HepG2 (cell line): ENCODE results near the gene ABT1. TPM values are rescaled to one million over a fixed set of nuclear protein-coding genes. Genes with fewer than 3 reads are reported as not detected.

Source experiments
- DMAP1 ChIP-seq: IDR thresholded peaks from 2 replicates; pipeline ENCODE4 v1.6.1; 2016
- DNMT1 ChIP-seq: sonication (generic); formaldehyde crosslinking; IDR thresholded peaks from 2 replicates; pipeline ENCODE4 v1.5.1; 2020; ENCODE audit warnings: mild to moderate bottlenecking, missing genetic modification reagents
- DNMT3B ChIP-seq: conservative IDR thresholded peaks from 2 replicates; pipeline ENCODE4 v1.6.1; 2016; ENCODE audit warnings: missing biosample characterization, control low read depth
- ETV5 ChIP-seq: IDR thresholded peaks from 2 replicates; pipeline ENCODE4 v1.6.1; 2018; ENCODE audit warnings: missing biosample characterization, missing genetic modification reagents, inconsistent platforms, borderline replicate concordance
- GZF1 ChIP-seq: sonication (generic); formaldehyde crosslinking; IDR thresholded peaks from 2 replicates; pipeline ENCODE4 v1.5.1; 2020; ENCODE audit warnings: mild to moderate bottlenecking, missing genetic modification reagents
- JDP2 ChIP-seq: sonication (generic); formaldehyde crosslinking; IDR thresholded peaks from 2 replicates; pipeline ENCODE4 v1.8.1; 2022; ENCODE audit warnings: missing genetic modification reagents, borderline replicate concordance
- KDM4B ChIP-seq: sonication (generic); formaldehyde crosslinking; IDR thresholded peaks from 2 replicates; pipeline ENCODE4 v1.4.0; 2020; ENCODE audit warnings: missing genetic modification reagents
- KMT2A ChIP-seq: sonication (generic); formaldehyde crosslinking; IDR thresholded peaks from 2 replicates; pipeline ENCODE4 v1.4.0; 2020; ENCODE audit warnings: missing genetic modification reagents
- RBM22 ChIP-seq: fragments of 200-400 bp; formaldehyde crosslinking; optimal IDR thresholded peaks from 2 replicates; pipeline ENCODE3; 2017; ENCODE audit warnings: mild to moderate bottlenecking, low read length, moderate library complexity
- REPIN1 ChIP-seq: sonication (generic); formaldehyde crosslinking; IDR thresholded peaks from 2 replicates; pipeline ENCODE4 v1.8.0; 2022; ENCODE audit warnings: missing genetic modification reagents, low read depth, mild to moderate bottlenecking, borderline replicate concordance
- TAF1 ChIP-seq: sonication (generic); formaldehyde crosslinking; IDR thresholded peaks from 2 replicates; pipeline ENCODE4 v1.4.0; 2020; ENCODE audit warnings: missing genetic modification reagents
- TARDBP ChIP-seq: sonication (generic); formaldehyde crosslinking; IDR thresholded peaks from 2 replicates; pipeline ENCODE4 v1.8.0; 2022; ENCODE audit warnings: mild to moderate bottlenecking, missing genetic modification reagents
- ZNF256 ChIP-seq: sonication (generic); formaldehyde crosslinking; conservative IDR thresholded peaks from 2 replicates; pipeline ENCODE4 v1.4.0; 2020; ENCODE audit warnings: missing genetic modification reagents
- ZSCAN25 ChIP-seq: sonication (generic); formaldehyde crosslinking; IDR thresholded peaks from 2 replicates; pipeline ENCODE4 v1.8.0; 2022; ENCODE audit warnings: mild to moderate bottlenecking, missing genetic modification reagents
- polyA plus RNA-seq, 8 experiments: library from polyadenylated mRNA; depleted of rRNA in 3 of 8; stranded (reverse) in 7 of 8; unstranded in 1 of 8; fragments of >200 nt; fragmentation: Illumina TruSeq in 4 of 8; extraction: Trizol in 4 of 8; gene quantifications; 2 replicates each; pipeline versions ENCODE4 v1.2.1 to v1.2.3, GENCODE V29; 2011 to 2016; ENCODE audit warnings: low read depth in 4 of 8, missing spikeins in 1 of 8, mixed read lengths in 1 of 8; ENCODE audit not compliant: insufficient read depth in 1 of 8
- total RNA-seq, 5 experiments: library from RNA; depleted of rRNA; stranded (reverse); fragments of >200 nt; fragmentation: Illumina TruSeq; extraction: Trizol; gene quantifications; 2 replicates each; pipeline ENCODE4 v1.2.3, GENCODE V29; 2016; ENCODE audit warnings: low read depth in 1 of 5
- TF ChIP-seq, protein P1 (sequence below): sonication (generic); formaldehyde crosslinking; IDR thresholded peaks from 2 replicates; pipeline ENCODE4 v1.8.0; 2022; ENCODE audit warnings: missing genetic modification reagents, mild to moderate bottlenecking, moderate library complexity, borderline replicate concordance
- TF ChIP-seq, protein P2 (sequence below): sonication (generic); formaldehyde crosslinking; conservative IDR thresholded peaks from 2 replicates; pipeline ENCODE4 v1.4.0; 2020; ENCODE audit warnings: mild to moderate bottlenecking, missing genetic modification reagents, moderate library complexity
- TF ChIP-seq, protein P3 (sequence below): sonication (generic); formaldehyde crosslinking; IDR thresholded peaks from 2 replicates; pipeline ENCODE4 v1.4.0; 2020; ENCODE audit warnings: missing genetic modification reagents, borderline replicate concordance
- TF ChIP-seq, protein P4 (sequence below): sonication (generic); formaldehyde crosslinking; IDR thresholded peaks from 2 replicates; pipeline ENCODE4 v1.8.0; 2022; ENCODE audit warnings: mild to moderate bottlenecking, missing genetic modification reagents, borderline replicate concordance

Gene ABT1
- total and polyA plus RNA-seq, 2 of the 13 experiments (the other 11 are each of a cell fraction or from before 2014, with no cell fraction given), result 38.4 TPM

DNA sequence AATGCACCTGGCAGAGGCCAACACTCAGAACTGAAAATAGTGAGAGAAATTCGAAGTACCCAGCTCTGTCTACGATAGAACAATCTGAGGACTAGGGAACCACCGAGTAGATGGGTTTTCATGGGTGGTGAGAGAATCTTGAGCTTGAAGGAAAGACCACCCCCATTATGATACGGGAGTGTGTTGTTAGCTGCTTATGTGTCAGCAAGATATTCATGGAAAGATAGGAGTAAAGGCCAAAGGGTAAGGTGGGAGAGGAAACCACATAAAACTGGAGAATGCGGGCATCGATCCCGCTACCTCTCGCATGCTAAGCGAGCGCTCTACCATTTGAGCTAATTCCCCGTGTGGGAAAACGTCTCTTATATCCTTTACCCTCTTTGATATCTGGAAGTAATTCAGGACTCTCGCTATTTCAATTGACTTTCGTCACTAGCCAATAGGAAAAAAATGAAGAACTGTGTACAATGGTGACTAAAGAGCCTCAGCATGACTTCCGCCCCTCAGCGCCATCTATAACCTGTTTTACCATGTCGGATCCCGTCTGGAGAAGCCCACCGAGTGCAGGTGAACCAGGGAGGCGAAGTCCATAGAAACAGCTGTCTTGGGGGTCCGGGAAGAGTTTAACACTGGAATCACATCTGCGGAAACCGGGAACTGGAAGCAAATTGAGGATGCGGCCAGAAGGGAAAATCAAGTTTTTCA is 25.0 kb upstream of the ABT1 start (continued):
- TF ChIP-seq, protein P1, sequence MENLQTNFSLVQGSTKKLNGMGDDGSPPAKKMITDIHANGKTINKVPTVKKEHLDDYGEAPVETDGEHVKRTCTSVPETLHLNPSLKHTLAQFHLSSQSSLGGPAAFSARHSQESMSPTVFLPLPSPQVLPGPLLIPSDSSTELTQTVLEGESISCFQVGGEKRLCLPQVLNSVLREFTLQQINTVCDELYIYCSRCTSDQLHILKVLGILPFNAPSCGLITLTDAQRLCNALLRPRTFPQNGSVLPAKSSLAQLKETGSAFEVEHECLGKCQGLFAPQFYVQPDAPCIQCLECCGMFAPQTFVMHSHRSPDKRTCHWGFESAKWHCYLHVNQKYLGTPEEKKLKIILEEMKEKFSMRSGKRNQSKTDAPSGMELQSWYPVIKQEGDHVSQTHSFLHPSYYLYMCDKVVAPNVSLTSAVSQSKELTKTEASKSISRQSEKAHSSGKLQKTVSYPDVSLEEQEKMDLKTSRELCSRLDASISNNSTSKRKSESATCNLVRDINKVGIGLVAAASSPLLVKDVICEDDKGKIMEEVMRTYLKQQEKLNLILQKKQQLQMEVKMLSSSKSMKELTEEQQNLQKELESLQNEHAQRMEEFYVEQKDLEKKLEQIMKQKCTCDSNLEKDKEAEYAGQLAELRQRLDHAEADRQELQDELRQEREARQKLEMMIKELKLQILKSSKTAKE, result no peak
- TF ChIP-seq, protein P2, sequence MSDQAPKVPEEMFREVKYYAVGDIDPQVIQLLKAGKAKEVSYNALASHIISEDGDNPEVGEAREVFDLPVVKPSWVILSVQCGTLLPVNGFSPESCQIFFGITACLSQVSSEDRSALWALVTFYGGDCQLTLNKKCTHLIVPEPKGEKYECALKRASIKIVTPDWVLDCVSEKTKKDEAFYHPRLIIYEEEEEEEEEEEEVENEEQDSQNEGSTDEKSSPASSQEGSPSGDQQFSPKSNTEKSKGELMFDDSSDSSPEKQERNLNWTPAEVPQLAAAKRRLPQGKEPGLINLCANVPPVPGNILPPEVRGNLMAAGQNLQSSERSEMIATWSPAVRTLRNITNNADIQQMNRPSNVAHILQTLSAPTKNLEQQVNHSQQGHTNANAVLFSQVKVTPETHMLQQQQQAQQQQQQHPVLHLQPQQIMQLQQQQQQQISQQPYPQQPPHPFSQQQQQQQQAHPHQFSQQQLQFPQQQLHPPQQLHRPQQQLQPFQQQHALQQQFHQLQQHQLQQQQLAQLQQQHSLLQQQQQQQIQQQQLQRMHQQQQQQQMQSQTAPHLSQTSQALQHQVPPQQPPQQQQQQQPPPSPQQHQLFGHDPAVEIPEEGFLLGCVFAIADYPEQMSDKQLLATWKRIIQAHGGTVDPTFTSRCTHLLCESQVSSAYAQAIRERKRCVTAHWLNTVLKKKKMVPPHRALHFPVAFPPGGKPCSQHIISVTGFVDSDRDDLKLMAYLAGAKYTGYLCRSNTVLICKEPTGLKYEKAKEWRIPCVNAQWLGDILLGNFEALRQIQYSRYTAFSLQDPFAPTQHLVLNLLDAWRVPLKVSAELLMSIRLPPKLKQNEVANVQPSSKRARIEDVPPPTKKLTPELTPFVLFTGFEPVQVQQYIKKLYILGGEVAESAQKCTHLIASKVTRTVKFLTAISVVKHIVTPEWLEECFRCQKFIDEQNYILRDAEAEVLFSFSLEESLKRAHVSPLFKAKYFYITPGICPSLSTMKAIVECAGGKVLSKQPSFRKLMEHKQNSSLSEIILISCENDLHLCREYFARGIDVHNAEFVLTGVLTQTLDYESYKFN (CRISPR knock-in tag), result peak; percentile 60
- TF ChIP-seq REPIN1 (CRISPR knock-in tag) (peak; percentile 83), DNMT1 (CRISPR knock-in tag) (no peak), ZNF256 (0 out of 2 replicates have a peak, but pooled peaks have one; percentile 23), GZF1 (CRISPR knock-in tag) (0 out of 2 replicates have a peak, but pooled peaks have one; percentile 28), DMAP1 (CRISPR knock-in tag) (peak; percentile 62; the same call in 1 of the 2 replicates), ZSCAN25 (CRISPR knock-in tag) (peak; percentile 57; the same call in 1 of the 2 replicates), ETV5 (peak; percentile 67; the same call in 1 of the 2 replicates), RBM22 (peak; percentile 97), TARDBP (CRISPR knock-in tag) (peak; percentile 71; the same call in 1 of the 2 replicates), TAF1 (CRISPR knock-in tag) (peak; percentile 31; the same call in 1 of the 2 replicates), KMT2A (CRISPR knock-in tag) (peak; percentile 65; the same call in 1 of the 2 replicates), DNMT3B (CRISPR knock-in tag) (peak; percentile 56), KDM4B (CRISPR knock-in tag) (peak; percentile 72; the same call in 1 of the 2 replicates), JDP2 (CRISPR knock-in tag) (no peak)
- TF ChIP-seq, protein P3, sequence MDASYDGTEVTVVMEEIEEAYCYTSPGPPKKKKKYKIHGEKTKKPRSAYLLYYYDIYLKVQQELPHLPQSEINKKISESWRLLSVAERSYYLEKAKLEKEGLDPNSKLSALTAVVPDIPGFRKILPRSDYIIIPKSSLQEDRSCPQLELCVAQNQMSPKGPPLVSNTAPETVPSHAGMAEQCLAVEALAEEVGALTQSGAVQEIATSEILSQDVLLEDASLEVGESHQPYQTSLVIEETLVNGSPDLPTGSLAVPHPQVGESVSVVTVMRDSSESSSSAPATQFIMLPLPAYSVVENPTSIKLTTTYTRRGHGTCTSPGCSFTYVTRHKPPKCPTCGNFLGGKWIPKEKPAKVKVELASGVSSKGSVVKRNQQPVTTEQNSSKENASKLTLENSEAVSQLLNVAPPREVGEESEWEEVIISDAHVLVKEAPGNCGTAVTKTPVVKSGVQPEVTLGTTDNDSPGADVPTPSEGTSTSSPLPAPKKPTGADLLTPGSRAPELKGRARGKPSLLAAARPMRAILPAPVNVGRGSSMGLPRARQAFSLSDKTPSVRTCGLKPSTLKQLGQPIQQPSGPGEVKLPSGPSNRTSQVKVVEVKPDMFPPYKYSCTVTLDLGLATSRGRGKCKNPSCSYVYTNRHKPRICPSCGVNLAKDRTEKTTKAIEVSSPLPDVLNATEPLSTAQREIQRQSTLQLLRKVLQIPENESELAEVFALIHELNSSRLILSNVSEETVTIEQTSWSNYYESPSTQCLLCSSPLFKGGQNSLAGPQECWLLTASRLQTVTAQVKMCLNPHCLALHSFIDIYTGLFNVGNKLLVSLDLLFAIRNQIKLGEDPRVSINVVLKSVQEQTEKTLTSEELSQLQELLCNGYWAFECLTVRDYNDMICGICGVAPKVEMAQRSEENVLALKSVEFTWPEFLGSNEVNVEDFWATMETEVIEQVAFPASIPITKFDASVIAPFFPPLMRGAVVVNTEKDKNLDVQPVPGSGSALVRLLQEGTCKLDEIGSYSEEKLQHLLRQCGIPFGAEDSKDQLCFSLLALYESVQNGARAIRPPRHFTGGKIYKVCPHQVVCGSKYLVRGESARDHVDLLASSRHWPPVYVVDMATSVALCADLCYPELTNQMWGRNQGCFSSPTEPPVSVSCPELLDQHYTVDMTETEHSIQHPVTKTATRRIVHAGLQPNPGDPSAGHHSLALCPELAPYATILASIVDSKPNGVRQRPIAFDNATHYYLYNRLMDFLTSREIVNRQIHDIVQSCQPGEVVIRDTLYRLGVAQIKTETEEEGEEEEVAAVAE (CRISPR knock-in tag), result peak; percentile 84
- TF ChIP-seq, protein P4, sequence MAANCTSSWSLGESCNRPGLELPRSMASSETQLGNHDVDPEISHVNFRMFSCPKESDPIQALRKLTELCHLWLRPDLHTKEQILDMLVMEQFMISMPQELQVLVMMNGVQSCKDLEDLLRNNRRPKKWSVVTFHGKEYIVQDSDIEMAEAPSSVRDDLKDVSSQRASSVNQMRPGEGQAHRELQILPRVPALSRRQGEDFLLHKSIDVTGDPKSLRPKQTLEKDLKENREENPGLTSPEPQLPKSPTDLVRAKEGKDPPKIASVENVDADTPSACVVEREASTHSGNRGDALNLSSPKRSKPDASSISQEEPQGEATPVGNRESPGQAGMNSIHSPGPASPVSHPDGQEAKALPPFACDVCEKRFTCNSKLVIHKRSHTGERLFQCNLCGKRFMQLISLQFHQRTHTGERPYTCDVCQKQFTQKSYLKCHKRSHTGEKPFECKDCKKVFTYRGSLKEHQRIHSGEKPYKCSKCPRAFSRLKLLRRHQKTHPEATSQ (CRISPR knock-in tag), result 0 out of 2 replicates have a peak, but pooled peaks have one; percentile 56
